Ureter (tissue), 1 donor: ENCODE results near the gene SMIM24. TPM values are rescaled to one million over a fixed set of nuclear protein-coding genes. Genes with fewer than 3 reads are reported as not detected.
"Not testable (repeated sequence)": the region's sequence is repeated elsewhere in the genome, so short reads cannot be mapped to it uniquely, and the experiment has no call there.

Experiments
- DNase-seq: peaks from one replicate; pipeline ENCODE4 v3.0.0-alpha.2; 2020; ENCODE audit warnings: low spot score
- total RNA-seq: library from RNA; stranded (reverse); gene quantifications from one replicate; pipeline ENCODE4 v1.2.4, GENCODE V29; 2023
- donor health status: DM: yes; HTN: yes; CAD: no.

The SMIM24 gene
- total RNA-seq, 1 donor from 2014 or later: not detected

DNA sequence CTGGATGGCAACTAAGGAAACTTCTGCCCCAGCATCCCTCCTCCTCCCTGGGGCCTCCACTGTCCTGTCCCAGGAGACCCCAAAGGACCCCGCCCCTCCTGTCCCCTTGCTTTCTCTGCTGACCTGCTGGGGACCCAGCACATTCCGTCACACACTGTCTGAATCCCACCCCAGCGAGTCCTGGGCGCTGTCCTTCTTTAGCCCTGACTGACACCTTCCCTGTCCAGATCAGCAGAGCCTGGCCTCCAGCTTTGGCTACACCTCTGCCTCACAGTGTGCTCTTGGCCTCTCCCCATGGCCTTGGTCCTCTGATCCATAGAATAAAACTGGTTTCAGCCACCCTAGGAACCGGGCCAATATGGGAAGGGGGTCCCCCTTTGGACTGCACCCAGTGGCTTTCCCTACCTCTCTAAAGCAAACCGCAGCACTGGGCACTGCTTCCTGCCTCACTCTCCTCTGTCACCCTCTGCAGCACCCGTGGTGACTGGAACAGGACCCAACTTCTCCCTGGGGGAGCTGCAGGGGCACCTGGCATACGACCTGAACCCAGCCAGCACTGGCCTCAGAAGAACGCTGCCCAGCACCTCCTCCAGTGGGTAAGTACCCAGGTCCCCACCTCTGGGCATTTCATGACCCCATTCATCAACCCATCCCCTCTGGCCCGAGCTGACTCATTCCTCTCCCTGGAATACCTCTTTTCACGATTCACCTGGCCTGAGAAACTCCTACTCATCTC is 46.4 kb downstream of the SMIM24 start:
- no peak for DNase-seq

GRCh38 chr19:3433313-3433712 is 47.0 kb downstream of the SMIM24 start:
- DNase-seq: no peak

DNA sequence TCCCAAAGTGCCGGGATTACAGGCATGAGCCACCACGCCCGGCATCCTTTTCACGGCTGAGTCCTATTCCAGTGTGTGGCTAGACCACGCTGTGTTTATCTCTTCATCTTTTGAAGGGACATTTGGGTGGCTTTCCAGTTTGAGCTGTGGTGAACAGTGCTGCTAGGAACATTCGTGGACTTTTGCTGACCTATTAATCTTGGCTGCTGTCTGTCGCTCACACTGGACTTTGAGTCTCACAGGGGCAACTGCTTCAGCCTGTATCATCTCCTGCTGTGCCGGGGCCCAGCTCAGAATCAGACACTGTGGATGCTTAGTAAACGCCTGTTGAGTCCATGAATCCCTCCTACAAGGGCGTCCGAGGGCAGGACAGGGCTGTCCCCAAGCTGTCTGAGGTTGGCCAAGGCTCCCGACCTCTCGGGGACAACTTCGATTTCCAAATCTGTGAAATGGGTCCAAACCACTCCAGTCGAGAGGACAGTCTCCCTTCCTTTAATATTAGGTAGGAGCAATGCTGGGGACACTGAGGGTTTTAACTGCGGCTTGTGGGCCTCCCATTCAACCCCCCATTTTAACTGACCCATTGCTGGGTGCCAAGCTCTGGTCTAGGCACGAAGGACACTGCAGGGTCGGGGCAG is 48.4 kb downstream of the SMIM24 start:
- DNase-seq: no peak

DNA sequence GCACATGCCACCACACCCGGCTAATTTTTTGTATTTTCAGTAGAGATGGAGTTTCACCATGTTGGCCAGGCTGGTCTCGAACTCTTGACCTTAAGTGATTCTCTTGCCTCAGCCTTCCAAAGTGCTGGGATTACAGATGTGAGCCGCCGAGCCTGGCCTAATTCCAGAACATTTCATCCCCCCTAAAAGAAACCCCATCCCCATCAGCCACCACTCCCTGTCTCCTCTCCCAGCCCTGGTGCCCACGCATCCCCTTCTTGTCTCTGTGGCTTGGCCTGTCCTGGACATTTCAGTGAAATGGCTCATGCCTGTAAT is 50.0 kb downstream of the SMIM24 start:
- not testable (repeated sequence) for DNase-seq

DNA sequence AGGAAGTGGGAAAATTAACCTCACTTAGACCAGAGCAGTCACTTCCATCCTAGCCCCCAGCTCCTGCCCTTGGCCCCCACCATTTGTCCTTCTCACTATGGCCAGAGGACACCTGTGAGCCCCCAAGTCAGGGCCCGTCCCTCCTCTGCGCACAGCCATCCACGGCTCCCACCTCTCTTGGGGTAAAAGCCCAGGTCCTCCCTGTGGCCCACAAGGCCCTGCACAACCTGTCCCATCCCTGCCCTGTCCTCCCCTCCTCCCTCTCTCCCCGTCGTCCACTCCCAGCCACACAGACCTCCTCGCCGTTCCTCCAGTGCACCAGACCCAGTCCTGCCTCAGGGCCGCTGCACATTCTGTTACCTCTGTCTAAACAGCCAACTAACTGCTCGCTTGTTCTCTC is 53.9 kb downstream of the SMIM24 start:
- no peak for DNase-seq

Other genes with a start within 250 kb of the SMIM24 start
- gene NFIC, start 113.9 kb downstream of the SMIM24 start, total RNA-seq: 141 TPM
- gene SMIM44, start 2.9 kb upstream of the SMIM24 start, total RNA-seq: not detected
- gene DOHH, start 20.1 kb upstream of the SMIM24 start, total RNA-seq: 7.1 TPM
- gene FZR1, start 25.8 kb upstream of the SMIM24 start, total RNA-seq: 58.8 TPM
- gene TEKTIP1, start 58.6 kb upstream of the SMIM24 start, total RNA-seq: 6.4 TPM
- 82.8 TPM for gene MFSD12, start 77.1 kb upstream of the SMIM24 start, total RNA-seq
- 66.5 TPM for gene HMG20B, start 92.4 kb upstream of the SMIM24 start, total RNA-seq
- gene GIPC3, start 105.0 kb upstream of the SMIM24 start, total RNA-seq: 2.4 TPM
- gene TBXA2R, start 126.3 kb upstream of the SMIM24 start, total RNA-seq: 4.5 TPM
- 31.0 TPM for gene CACTIN, start 146.3 kb upstream of the SMIM24 start, total RNA-seq
- gene PIP5K1C, start 219.9 kb upstream of the SMIM24 start, total RNA-seq: 58.1 TPM
- gene TJP3, start 227.9 kb upstream of the SMIM24 start, total RNA-seq: 59.7 TPM